GM19438 (cell line): Measurements from ENCODE around the gene COPS6.

Experiments
- ATAC-seq: cut with Tn5 transposase; IDR thresholded peaks from one replicate; pipeline ENCODE4 v1.9.1; 2021; ENCODE audit warnings: low read depth; ENCODE audit not compliant: unreplicated experiment

Gene COPS6

GRCh38 chr7:100088621-100089457 lies at the start of gene COPS6:
Gene COPS6 (plus strand): TSS chr7:100088969. CDS start chr7:100088991, 22 bp downstream.
- ATAC-seq: peak; percentile 47

- no peak for ATAC-seq
Observed at GRCh38 chr7:100040575-100040974, 48.2 kb upstream of the COPS6 start.

GRCh38 chr7:100044718-100045117 lies 44.1 kb upstream of the COPS6 start:
- ATAC-seq: no peak

GRCh38 chr7:100048680-100049079 lies 40.1 kb upstream of the COPS6 start:
- no peak for ATAC-seq

GRCh38 chr7:100049441-100050291 lies 39.1 kb upstream of the COPS6 start, which contains the start of gene ZSCAN21:
Gene ZSCAN21 (plus strand): TSS chr7:100049774. CDS start chr7:100057007, 7,233 bp downstream.
- ATAC-seq: peak; percentile 95

- no peak for ATAC-seq
Observed at GRCh38 chr7:100051611-100052010, 37.2 kb upstream of the COPS6 start.

GRCh38 chr7:100053215-100053614 lies 35.6 kb upstream of the COPS6 start:
- no peak for ATAC-seq

GRCh38 chr7:100057006-100057405 lies 31.8 kb upstream of the COPS6 start:
- no peak for ATAC-seq

GRCh38 chr7:100059251-100059739 lies 29.5 kb upstream of the COPS6 start:
- ATAC-seq: no peak

GRCh38 chr7:100061518-100062193 lies 27.1 kb upstream of the COPS6 start:
- ATAC-seq: no peak

GRCh38 chr7:100063376-100063775 lies 25.4 kb upstream of the COPS6 start:
- ATAC-seq: no peak

GRCh38 chr7:100064162-100064561 lies 24.6 kb upstream of the COPS6 start:
- ATAC-seq: no peak

- ATAC-seq: no peak
Observed at GRCh38 chr7:100065452-100066186, 23.1 kb upstream of the COPS6 start.

GRCh38 chr7:100066953-100067352 lies 21.8 kb upstream of the COPS6 start:
- ATAC-seq: no peak

- ATAC-seq: no peak
Observed at GRCh38 chr7:100069991-100070390, 18.8 kb upstream of the COPS6 start.

- no peak for ATAC-seq
Observed at GRCh38 chr7:100071018-100071723, 17.6 kb upstream of the COPS6 start.

- no peak for ATAC-seq
Observed at GRCh38 chr7:100072462-100072861, 16.3 kb upstream of the COPS6 start.

- ATAC-seq: no peak
Observed at GRCh38 chr7:100074841-100075240, 13.9 kb upstream of the COPS6 start.

- ATAC-seq: no peak
Observed at GRCh38 chr7:100075418-100075817, 13.4 kb upstream of the COPS6 start.
